Nephron (organoid): ENCODE data around the gene EREG.

Experiments
- H3K27ac Mint-ChIP-seq, 3 experiments: 2 replicates each; pipeline ENCODE4 v1.8.0; 2020; ENCODE audit warnings: mixed read lengths in 3 of 3, mild to moderate bottlenecking in 2 of 3, moderate library complexity in 1 of 3
- H3K27me3 Mint-ChIP-seq: 2 replicates; pipeline ENCODE4 v1.8.0; 2021; ENCODE audit warnings: low read depth, mild to moderate bottlenecking, moderate library complexity, mixed read lengths
- H3K36me3 Mint-ChIP-seq: 2 replicates; pipeline ENCODE4 v1.8.0; 2020; ENCODE audit warnings: low read depth, mixed read lengths
- H3K4me1 Mint-ChIP-seq: 2 replicates; pipeline ENCODE4 v1.8.0; 2020; ENCODE audit warnings: mixed read lengths
- H3K4me3 Mint-ChIP-seq, 3 experiments: 2 replicates each; pipeline ENCODE4 v1.8.0; 2020; ENCODE audit warnings: mild to moderate bottlenecking in 3 of 3, mixed read lengths in 3 of 3, moderate library complexity in 2 of 3
- H3K9me3 Mint-ChIP-seq: 2 replicates; pipeline ENCODE4 v1.8.0; 2020; ENCODE audit warnings: mixed read lengths
- TF ChIP-seq, protein P1 (sequence below), 3 experiments: fragments of 200-600 bp; sonication (generic); IDR thresholded peaks; one replicate each; pipeline ENCODE4 v1.5.0; 2021; ENCODE audit warnings: antibody characterized with exemption in 3 of 3; ENCODE audit not compliant: unreplicated experiment in 3 of 3

Gene EREG

DNA sequence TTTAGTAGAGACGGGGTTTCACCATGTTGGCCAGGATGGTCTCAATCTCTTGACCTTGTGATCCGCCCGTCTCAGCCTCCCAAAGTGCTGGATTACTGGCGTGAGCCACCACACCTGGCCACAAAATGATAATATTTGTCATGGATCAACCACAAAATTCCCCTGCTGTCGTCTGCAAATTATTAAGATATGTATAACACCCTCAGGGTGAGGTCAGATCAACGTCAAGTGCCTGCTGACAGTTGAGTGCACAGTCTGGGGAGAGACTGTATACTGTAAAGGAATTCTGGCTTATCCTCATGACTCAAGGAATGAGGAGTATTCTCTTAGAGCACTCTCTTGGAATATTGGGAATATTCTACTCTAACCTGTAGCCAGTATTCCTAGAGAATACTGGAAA lies 45.5 kb upstream of the EREG start:
- H3K36me3 Mint-ChIP-seq = no peaks in the 10 kb centered on the region
- peaks cover 6% of the 10 kb centered on the region for H3K27me3 Mint-ChIP-seq
- H3K4me1 Mint-ChIP-seq = no peaks in the 10 kb centered on the region
- no peak overlapping the region for H3K27ac Mint-ChIP-seq
- no peak overlapping the region for H3K4me3 Mint-ChIP-seq
- H3K9me3 Mint-ChIP-seq = no peaks in the 10 kb centered on the region
- TF ChIP-seq, protein P1, sequence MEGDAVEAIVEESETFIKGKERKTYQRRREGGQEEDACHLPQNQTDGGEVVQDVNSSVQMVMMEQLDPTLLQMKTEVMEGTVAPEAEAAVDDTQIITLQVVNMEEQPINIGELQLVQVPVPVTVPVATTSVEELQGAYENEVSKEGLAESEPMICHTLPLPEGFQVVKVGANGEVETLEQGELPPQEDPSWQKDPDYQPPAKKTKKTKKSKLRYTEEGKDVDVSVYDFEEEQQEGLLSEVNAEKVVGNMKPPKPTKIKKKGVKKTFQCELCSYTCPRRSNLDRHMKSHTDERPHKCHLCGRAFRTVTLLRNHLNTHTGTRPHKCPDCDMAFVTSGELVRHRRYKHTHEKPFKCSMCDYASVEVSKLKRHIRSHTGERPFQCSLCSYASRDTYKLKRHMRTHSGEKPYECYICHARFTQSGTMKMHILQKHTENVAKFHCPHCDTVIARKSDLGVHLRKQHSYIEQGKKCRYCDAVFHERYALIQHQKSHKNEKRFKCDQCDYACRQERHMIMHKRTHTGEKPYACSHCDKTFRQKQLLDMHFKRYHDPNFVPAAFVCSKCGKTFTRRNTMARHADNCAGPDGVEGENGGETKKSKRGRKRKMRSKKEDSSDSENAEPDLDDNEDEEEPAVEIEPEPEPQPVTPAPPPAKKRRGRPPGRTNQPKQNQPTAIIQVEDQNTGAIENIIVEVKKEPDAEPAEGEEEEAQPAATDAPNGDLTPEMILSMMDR (IDR thresholded peaks at IDR 0.05; ENCODE audit: unreplicated experiment in 3 of 3) = no peak

DNA sequence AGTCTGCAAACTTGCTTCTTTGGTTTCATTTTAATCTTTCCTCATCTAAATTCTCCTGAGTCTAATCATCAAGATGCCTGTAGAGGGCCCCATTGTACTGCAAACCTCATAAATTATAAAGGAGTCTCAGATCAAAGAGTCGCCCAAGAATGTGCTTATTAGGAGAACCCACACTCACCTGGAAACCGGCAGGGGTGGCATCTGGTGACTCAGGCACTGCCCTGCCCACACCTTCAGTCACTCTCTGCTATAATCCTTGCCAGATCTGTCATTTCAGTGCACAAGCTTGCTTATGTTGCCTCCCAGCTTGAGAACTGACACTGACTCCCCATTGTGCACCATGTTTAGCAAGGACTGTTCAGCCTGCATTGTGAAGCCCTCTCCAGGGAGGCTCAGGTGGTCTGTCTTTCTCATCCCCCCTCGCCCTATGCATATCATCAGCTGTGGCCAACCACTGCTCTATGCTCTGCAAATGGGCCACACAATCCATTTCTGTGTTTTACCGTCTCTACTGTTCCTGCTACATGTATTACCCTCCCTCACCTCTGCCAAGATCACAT lies 44.3 kb upstream of the EREG start:
- H3K4me3 Mint-ChIP-seq = no peak overlapping the region
- H3K27ac Mint-ChIP-seq = no peak overlapping the region
- H3K4me1 Mint-ChIP-seq = no peaks in the 10 kb centered on the region
- TF ChIP-seq, protein P1 (IDR thresholded peaks at IDR 0.05; ENCODE audit: unreplicated experiment in 3 of 3) = peak; percentile 41 to 58 (median 55)
- H3K27me3 Mint-ChIP-seq = peaks cover 6% of the 10 kb centered on the region
- no peaks in the 10 kb centered on the region for H3K9me3 Mint-ChIP-seq
- H3K36me3 Mint-ChIP-seq = no peaks in the 10 kb centered on the region

DNA sequence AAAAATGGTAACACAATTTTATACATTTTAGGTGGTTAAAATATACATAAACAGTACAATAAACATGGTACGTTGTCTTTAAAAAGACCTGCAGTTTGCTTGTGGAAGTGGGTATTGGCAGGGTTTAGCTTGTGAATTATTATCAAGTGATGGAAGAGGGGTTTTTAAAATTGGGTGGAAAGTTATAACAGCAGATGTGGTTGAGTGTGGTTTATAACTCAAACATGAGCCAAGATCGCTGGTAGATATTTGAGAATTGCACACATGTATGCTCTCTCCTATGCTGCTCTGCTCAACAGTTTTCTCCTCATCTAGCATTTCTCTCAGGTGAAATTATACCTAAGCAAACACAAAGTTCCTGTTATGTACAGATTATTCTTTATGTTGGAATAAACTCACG lies 42.6 kb upstream of the EREG start:
- Mint-ChIP-seq H3K4me1 (no peaks in the 10 kb centered on the region), H3K27me3 (peaks cover 6% of the 10 kb centered on the region), H3K4me3 (no peak overlapping the region), H3K9me3 (no peaks in the 10 kb centered on the region), H3K36me3 (no peaks in the 10 kb centered on the region), H3K27ac (no peak overlapping the region)
- TF ChIP-seq, protein P1 (IDR thresholded peaks at IDR 0.05; ENCODE audit: unreplicated experiment in 3 of 3) = no peak

DNA sequence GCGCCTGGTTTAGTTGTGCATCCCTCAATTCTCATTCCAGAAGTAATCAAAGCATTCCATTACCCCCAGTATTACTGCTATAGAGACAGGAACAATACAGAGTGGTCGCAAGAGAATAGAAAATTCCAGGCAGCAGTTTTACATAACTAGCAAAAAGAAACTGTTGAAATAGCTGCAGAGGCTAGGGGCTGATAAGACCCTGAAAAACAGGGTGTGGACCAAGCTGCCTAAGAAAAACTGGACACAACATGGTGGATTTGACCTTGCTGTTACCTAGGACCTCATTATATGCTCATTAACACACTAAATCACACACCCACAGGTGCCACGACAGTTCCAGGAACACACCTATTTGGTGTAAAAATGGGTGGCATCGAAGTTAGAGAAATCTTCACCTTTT lies 41.3 kb upstream of the EREG start:
- H3K9me3 Mint-ChIP-seq = no peaks in the 10 kb centered on the region
- TF ChIP-seq, protein P1 (IDR thresholded peaks at IDR 0.05; ENCODE audit: unreplicated experiment in 3 of 3) = no peak
- H3K4me3 Mint-ChIP-seq = no peak overlapping the region
- peaks cover 6% of the 10 kb centered on the region for H3K27me3 Mint-ChIP-seq
- H3K36me3 Mint-ChIP-seq = no peaks in the 10 kb centered on the region
- no peaks in the 10 kb centered on the region for H3K4me1 Mint-ChIP-seq
- no peak overlapping the region for H3K27ac Mint-ChIP-seq

DNA sequence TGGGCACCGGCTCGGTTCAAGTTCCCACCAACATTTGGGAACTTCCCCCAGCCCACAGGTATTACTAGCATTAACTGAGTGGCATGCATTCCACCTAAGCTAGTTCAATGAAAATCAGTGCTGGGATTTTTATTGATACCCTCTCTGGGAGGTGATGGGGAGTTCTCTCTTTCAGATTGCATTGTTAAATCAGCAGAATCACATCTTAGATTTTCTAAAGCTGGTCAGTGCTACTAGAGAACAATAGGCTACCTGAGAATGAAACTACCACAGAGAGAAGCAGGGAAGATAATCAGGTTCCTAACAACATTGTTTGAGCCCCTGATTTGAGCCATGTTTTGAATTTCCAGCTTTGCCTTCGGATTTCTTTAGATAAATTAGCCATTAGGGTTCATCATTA lies 40.7 kb upstream of the EREG start:
- Mint-ChIP-seq H3K4me1 (no peaks in the 10 kb centered on the region), H3K4me3 (no peak overlapping the region), H3K27ac (no peak overlapping the region), H3K36me3 (no peaks in the 10 kb centered on the region), H3K27me3 (peaks cover 6% of the 10 kb centered on the region), H3K9me3 (peaks cover 4% of the 10 kb centered on the region)
- TF ChIP-seq, protein P1 (IDR thresholded peaks at IDR 0.05; ENCODE audit: unreplicated experiment in 3 of 3) = no peak

DNA sequence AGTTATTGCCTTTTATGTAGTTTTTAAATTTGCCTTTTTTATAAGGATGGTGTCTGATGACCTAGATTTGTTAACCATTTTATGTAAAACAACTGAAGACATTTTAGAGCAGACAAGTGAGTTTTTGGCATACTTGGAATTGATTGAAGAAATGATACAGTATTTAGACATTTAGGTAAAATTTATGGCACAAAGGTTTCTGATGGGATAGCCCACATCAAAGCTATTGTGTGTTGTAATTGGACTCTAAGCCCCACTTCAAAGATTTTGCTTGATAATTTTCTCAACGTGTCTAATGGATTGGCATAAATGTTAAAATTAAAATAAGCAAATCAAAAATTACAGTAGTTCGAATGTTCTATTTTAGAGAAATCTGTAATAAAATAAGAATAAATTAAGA lies 39.1 kb upstream of the EREG start:
- Mint-ChIP-seq H3K27me3 (peaks cover 6% of the 10 kb centered on the region), H3K36me3 (no peaks in the 10 kb centered on the region)

More for the DNA sequence above, 39.1 kb upstream of the EREG start:
- Mint-ChIP-seq H3K27ac (no peak overlapping the region), H3K4me1 (no peaks in the 10 kb centered on the region), H3K9me3 (peaks cover 5% of the 10 kb centered on the region), H3K4me3 (no peak overlapping the region)
- TF ChIP-seq, protein P1 (IDR thresholded peaks at IDR 0.05; ENCODE audit: unreplicated experiment in 3 of 3) = no peak
